SJCRH30 (cell line): ENCODE results near the gene FYTTD1. TPM values are rescaled to one million over a fixed set of nuclear protein-coding genes. Genes with fewer than 3 reads are reported as not detected.

Experiments used
- DNase-seq, 2 experiments: peaks; one replicate each; pipeline ENCODE4 v3.0.0-alpha.2; 2015 to 2020
- H3K27ac ChIP-seq: fragments of 250-450 bp; sonication (Bioruptor Pico); 2 replicates; pipeline ENCODE4 v1.5.1; 2020; ENCODE audit warnings: mild to moderate bottlenecking, moderate library complexity
- H3K27me3 ChIP-seq: fragments of 250-450 bp; sonication (Bioruptor Pico); 2 replicates; pipeline ENCODE4 v1.5.1; 2020; ENCODE audit warnings: mild to moderate bottlenecking, moderate library complexity
- H3K36me3 ChIP-seq: fragments of 250-450 bp; sonication (Bioruptor Pico); 2 replicates; pipeline ENCODE4 v1.5.1; 2020; ENCODE audit warnings: mild to moderate bottlenecking, moderate library complexity
- H3K4me1 ChIP-seq: fragments of 250-450 bp; sonication (Bioruptor Pico); 2 replicates; pipeline ENCODE4 v1.5.1; 2020; ENCODE audit warnings: mild to moderate bottlenecking, moderate library complexity
- H3K4me3 ChIP-seq: fragments of 250-450 bp; sonication (Bioruptor Pico); 2 replicates; pipeline ENCODE4 v1.5.1; 2020; ENCODE audit warnings: mild to moderate bottlenecking, moderate library complexity
- H3K9me3 ChIP-seq: fragments of 250-450 bp; sonication (Bioruptor Pico); replicated peaks from 2 replicates; pipeline ENCODE4 v1.5.1; 2020; ENCODE audit warnings: mild to moderate bottlenecking, moderate library complexity
- total RNA-seq: library from RNA; depleted of rRNA; stranded (reverse); fragments of >200 nt; shearing (Covaris generic); gene quantifications from 2 replicates; pipeline ENCODE4 v1.2.3, GENCODE V29; 2014

The FYTTD1 gene
- total RNA-seq, 1 experiment from 2014 or later = 67.4 TPM

DNA sequence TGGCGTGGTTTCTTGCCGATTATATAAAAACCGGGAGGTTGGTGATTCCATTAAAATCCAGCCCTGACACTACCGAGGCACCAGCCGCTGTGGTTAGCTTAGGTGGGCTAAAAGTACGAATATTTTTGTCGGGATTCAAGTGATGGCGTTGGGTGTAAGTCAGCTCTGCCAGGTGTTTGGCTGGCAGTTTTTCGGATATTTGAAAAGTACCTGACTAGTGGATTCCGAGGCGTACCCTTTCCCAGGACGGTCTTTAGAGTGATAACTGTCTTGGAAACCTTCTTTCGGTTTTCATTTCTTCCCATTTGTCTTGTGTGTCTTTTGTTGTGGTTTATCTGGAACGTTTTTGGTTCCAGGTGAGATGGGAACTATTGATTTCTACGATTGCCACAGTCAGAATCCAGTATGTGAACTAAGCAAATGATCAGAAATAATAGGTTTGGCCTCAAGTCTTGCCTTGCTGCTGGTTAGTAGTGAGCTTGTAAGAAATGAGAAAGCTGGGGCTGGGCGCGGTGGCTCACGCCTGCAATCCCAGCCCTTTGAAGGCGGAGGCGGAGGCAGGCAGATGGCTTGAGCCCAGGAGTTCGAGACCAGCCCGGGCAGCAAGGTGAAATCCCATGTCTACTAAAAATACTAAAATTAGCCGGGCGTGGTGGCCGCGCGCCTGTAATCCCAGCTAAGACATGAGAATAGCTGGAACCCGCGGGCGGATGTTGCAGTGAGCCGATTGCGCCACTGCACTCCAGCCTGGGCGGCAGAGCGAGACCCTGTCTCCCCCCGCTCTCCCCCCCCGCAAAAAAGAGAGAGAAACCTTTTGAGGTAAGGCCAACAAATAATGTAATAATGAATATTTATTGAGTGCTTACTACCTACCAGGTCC lies 1.4 kb downstream of the FYTTD1 start:
- no peaks in the 10 kb centered on the region for H3K9me3 ChIP-seq
- H3K4me1 ChIP-seq = peaks cover 5% of the 10 kb centered on the region; the same call in 1 of the 2 replicates
- 0 out of 2 replicates have a peak, but pooled peaks cover 1% of the 10 kb centered on the region for H3K36me3 ChIP-seq
- peak overlapping the region; percentile 85 for H3K4me3 ChIP-seq
- peak overlapping the region; percentile 58 for H3K27ac ChIP-seq
- peak; percentile 24 to 45 for DNase-seq
- no peaks in the 10 kb centered on the region for H3K27me3 ChIP-seq

DNA sequence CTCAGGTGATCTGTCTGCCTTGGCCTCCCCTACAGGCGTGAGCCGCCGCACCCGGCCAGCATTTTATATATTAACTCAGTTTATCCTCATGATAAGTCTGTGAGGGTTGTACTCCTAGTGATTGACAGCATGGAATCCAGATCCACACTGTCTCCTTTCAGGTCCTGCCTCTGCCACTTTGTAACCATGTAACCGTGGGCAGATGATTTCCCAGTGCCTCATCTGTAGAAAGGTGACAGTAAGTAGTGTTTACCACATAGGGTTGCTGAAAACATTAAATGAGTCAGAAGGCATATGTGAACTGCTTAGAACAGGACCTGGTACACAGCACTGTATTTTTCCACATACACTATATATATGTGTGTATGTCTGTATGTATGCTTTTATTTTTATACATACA lies 2.4 kb downstream of the FYTTD1 start:
- Histone ChIP-seq H3K4me1 (peaks cover 5% of the 10 kb centered on the region; the same call in 1 of the 2 replicates), H3K27ac (no peak overlapping the region), H3K36me3 (peaks cover 10% of the 10 kb centered on the region; the same call in 1 of the 2 replicates), H3K27me3 (no peaks in the 10 kb centered on the region), H3K4me3 (peak overlapping the region; percentile 85), H3K9me3 (no peaks in the 10 kb centered on the region)
- no peak for DNase-seq

DNA sequence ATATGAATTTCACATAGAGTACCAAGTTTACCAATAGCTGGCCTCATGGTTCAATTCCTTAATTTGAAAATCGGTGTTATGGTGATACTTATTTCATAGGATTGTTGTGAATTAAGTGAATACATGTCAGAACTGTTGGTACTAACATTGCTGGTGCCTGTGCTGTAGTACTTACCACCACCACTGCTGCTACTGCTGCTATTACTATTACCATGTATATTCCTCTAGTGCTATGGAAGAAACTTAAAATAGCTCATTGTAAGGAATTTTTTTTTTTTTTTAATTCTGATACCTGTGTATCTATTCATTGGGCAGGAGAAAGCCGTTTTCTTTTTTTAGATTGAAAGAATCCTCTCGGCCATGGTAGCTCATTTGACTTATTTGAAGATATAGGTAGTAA lies 3.6 kb downstream of the FYTTD1 start:
- H3K27me3 ChIP-seq = no peaks in the 10 kb centered on the region
- no peak overlapping the region for H3K4me3 ChIP-seq
- H3K4me1 ChIP-seq = peaks cover 4% of the 10 kb centered on the region; the same call in 1 of the 2 replicates
- H3K27ac ChIP-seq = no peak overlapping the region
- no peak for DNase-seq
- H3K36me3 ChIP-seq = peaks cover 15% of the 10 kb centered on the region; the same call in 1 of the 2 replicates
- H3K9me3 ChIP-seq = no peaks in the 10 kb centered on the region

DNA sequence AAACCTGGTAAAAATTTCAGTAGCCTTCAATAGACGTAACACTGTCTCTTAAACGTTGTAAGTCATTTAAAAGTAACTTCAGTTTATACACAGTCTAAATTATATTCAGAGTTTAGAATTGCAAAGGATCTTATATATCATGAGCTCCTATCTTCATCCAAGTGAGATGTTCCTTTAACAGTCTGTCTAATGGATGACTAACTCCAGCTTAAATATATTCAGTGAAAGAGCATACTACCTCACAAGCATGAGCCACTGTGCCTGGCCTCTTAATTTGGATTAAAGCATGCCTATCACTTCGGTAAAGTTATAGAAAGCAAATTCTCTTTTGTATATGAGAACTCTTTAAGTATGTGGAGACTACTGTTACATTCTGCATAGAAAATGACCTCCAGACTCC lies 7.0 kb downstream of the FYTTD1 start:
- Histone ChIP-seq H3K4me3 (no peak overlapping the region), H3K27ac (no peak overlapping the region), H3K36me3 (peaks cover 23% of the 10 kb centered on the region), H3K4me1 (no peaks in the 10 kb centered on the region), H3K9me3 (0 out of 2 replicates have a peak, but pooled peaks cover 3% of the 10 kb centered on the region), H3K27me3 (no peaks in the 10 kb centered on the region)
- no peak for DNase-seq

DNA sequence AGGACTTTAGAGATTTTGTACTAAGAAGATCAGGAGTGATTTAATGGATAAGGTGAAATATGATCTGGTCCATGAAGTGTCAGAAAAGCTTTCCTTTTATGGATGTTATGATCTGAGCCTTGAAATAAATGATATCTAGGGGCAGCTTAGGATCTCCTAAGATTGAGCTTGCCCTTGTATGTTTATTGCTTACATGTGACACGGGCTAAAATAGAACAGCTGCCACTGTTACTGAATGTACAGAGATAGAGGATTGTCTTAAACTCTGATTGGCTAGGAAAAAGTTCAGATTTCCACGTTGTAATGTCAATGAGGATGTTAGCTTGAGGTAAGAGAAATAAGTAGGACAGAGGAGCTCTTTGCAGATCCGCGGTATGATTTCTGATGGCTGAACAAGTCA lies 8.8 kb downstream of the FYTTD1 start:
- Histone ChIP-seq H3K27ac (no peak overlapping the region), H3K4me1 (no peaks in the 10 kb centered on the region), H3K27me3 (no peaks in the 10 kb centered on the region), H3K9me3 (0 out of 2 replicates have a peak, but pooled peaks cover 3% of the 10 kb centered on the region), H3K4me3 (no peak overlapping the region), H3K36me3 (peaks cover 36% of the 10 kb centered on the region)
- no peak for DNase-seq

DNA sequence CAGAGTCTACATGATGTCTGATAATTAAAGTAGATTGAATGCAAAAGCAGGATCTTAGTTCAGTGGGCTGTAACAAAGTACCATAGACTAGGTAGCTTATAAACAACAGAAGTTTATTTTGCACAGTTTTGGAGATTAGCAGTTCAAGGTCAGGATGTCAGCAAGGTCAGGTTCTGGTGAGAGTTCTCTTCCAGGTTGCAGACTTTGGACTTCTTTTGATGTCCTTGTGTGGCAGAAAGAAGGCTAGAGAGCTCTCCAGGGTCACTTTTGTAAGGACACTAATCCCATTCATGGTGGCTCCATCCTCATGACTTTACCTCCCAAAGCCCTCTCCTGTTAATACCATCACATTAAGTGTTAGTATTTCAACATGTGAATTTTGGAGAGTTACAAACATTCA lies 12.1 kb downstream of the FYTTD1 start:
- no peak for DNase-seq
- 0 out of 2 replicates have a peak, but pooled peaks cover 3% of the 10 kb centered on the region for H3K9me3 ChIP-seq
- no peaks in the 10 kb centered on the region for H3K27me3 ChIP-seq
- no peaks in the 10 kb centered on the region for H3K4me1 ChIP-seq
- peaks cover 45% of the 10 kb centered on the region for H3K36me3 ChIP-seq
- no peak overlapping the region for H3K4me3 ChIP-seq
- H3K27ac ChIP-seq = no peak overlapping the region

DNA sequence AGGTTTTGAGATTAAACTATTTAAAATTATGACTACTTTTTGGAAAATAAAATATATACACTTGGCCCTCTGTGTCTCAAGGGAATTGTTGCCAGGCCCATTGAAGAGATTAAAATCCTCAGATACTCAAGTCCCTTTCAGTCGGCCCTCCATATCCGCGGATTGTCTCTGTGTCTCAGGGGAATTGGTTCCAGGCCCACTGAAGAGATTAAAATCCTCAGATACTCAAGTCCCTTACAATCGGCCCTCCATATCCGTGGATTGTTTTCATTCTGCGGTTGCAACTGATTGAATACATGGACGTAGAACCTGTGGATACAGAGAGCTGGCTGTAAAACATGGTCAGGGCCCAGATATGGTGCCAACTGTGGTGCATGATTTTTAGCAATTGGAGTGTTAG lies 25.6 kb downstream of the FYTTD1 start:
- H3K27ac ChIP-seq = no peak overlapping the region
- no peaks in the 10 kb centered on the region for H3K4me1 ChIP-seq
- no peaks in the 10 kb centered on the region for H3K27me3 ChIP-seq
- DNase-seq = no peak
- H3K36me3 ChIP-seq = peaks cover 47% of the 10 kb centered on the region
- no peaks in the 10 kb centered on the region for H3K9me3 ChIP-seq
- no peak overlapping the region for H3K4me3 ChIP-seq

DNA sequence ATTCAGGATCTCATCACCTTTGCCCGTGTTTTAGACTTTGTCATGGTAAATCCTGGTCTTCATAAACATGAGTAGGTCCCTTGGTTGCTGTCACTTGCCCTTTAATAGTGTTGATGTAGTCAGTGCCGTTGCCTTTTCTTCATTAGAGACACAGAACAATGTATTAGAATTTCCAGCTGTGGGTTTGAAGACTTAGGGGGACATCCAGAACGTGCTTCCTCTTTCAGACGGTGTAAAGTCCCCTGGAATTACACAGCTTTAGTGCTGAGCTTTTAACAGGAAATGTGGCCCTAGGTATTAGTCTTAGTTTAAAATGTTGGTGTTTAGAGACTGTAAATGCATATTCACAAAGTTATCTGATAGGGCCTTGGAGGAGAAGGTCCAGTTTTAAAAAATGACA lies 32.5 kb downstream of the FYTTD1 start:
- no peak for DNase-seq
- H3K36me3 ChIP-seq = peaks cover 22% of the 10 kb centered on the region
- H3K9me3 ChIP-seq = no peaks in the 10 kb centered on the region

DNA sequence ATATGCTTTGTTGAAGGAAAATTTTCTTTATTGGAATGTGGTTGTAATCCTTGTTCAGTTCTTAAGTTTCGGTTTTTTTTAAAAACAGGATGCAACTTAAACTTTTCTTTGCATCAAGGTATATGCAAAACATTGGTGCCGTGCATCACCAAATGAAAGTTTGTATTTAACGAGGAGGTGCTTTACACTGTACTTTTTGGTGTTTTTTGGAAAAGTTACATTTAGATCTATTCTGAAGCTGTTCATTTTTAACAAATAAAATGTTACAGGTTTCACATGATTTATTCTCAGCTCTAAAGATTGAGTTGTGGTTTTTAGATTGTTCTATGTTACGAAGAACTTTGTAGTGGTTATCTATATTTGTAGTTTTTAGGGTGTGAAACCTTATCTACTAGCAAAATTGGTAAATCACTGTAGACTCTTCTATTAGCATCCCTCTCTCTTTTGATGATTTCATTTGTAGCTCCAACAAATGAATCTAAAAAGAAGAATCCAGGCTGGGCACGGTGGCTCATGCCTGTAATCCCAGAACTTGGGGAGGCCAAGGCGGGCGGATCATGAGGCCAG lies 34.4 kb downstream of the FYTTD1 start:
- no peak overlapping the region for H3K27ac ChIP-seq
- H3K27me3 ChIP-seq = no peaks in the 10 kb centered on the region
- peaks cover 9% of the 10 kb centered on the region for H3K36me3 ChIP-seq

More for the DNA sequence above, 32.5 kb downstream of the FYTTD1 start:
- no peaks in the 10 kb centered on the region for H3K4me1 ChIP-seq
- no peak overlapping the region for H3K27ac ChIP-seq
- H3K4me3 ChIP-seq = no peak overlapping the region
- H3K27me3 ChIP-seq = no peaks in the 10 kb centered on the region

DNA sequence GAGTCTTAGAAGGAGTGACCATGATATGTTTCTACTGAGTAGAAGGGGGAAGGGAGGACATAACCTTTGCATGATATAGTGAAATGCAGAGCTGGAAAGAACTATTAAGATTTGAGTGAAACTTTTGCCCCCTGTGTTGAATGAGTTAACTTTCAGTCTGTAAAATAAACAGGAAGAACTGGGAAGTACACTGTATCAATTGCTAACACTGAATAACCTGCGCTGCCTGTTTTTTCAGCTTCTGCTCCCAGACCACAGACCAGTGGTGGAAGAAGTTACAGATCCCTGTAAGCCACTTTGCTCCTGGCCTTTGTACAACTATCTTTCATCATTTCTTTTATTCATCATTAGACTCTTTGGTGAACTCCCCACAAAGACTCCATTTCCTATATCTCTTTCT lies 37.7 kb downstream of the FYTTD1 start:
- Histone ChIP-seq H3K9me3 (no peaks in the 10 kb centered on the region), H3K27ac (no peak overlapping the region), H3K36me3 (no peaks in the 10 kb centered on the region), H3K4me1 (no peaks in the 10 kb centered on the region), H3K27me3 (no peaks in the 10 kb centered on the region), H3K4me3 (no peak overlapping the region)
- DNase-seq = no peak

More for the DNA sequence above, 34.4 kb downstream of the FYTTD1 start:
- no peaks in the 10 kb centered on the region for H3K4me1 ChIP-seq
- no peak for DNase-seq
- H3K9me3 ChIP-seq = no peaks in the 10 kb centered on the region
- H3K4me3 ChIP-seq = no peak overlapping the region

DNA sequence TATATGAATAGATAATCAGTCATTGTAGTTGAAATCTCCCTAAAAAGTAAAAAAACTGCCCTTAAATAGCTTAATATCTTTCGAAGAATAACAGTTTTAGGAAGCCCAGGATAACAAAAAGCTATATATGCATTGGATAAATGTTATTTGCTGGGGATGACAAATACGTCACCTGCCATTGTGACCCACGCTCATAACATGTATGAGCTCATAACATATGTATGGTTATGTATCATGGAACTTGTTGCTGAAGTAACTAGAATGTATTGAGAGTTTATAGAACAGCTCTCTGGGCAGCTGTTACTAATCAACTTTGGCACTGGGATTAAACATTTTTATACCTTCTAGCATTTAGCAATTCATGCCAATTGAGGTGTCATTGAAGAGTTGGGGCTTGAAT lies 39.6 kb downstream of the FYTTD1 start:
- no peaks in the 10 kb centered on the region for H3K36me3 ChIP-seq
- no peak for DNase-seq
- H3K9me3 ChIP-seq = no peaks in the 10 kb centered on the region
- peaks cover 7% of the 10 kb centered on the region; the same call in 1 of the 2 replicates for H3K4me1 ChIP-seq
- H3K27me3 ChIP-seq = no peaks in the 10 kb centered on the region
- no peak overlapping the region for H3K27ac ChIP-seq
- no peak overlapping the region for H3K4me3 ChIP-seq

DNA sequence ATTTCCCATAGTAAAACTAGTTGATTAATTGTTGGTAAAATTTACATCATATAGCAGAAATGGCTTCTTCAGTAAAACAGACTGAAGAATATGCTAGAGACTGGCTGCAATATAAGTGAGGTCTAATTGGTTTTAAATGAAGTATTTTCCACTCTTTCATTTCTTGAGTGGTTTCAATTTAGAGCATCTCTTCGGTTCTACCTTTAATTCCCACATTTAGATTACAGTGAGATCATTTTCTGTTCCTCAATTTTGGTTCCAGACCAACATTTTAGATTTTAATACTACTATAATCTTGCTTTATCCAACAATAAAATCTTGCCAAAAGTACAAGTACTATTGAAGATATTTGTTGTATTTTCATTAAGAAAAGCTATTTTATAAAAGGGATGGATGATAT lies 40.4 kb downstream of the FYTTD1 start:
- no peak for DNase-seq
- no peaks in the 10 kb centered on the region for H3K27me3 ChIP-seq
- H3K36me3 ChIP-seq = no peaks in the 10 kb centered on the region
- no peak overlapping the region for H3K27ac ChIP-seq
- H3K9me3 ChIP-seq = no peaks in the 10 kb centered on the region
- H3K4me1 ChIP-seq = peaks cover 7% of the 10 kb centered on the region; the same call in 1 of the 2 replicates
- no peak overlapping the region for H3K4me3 ChIP-seq

DNA sequence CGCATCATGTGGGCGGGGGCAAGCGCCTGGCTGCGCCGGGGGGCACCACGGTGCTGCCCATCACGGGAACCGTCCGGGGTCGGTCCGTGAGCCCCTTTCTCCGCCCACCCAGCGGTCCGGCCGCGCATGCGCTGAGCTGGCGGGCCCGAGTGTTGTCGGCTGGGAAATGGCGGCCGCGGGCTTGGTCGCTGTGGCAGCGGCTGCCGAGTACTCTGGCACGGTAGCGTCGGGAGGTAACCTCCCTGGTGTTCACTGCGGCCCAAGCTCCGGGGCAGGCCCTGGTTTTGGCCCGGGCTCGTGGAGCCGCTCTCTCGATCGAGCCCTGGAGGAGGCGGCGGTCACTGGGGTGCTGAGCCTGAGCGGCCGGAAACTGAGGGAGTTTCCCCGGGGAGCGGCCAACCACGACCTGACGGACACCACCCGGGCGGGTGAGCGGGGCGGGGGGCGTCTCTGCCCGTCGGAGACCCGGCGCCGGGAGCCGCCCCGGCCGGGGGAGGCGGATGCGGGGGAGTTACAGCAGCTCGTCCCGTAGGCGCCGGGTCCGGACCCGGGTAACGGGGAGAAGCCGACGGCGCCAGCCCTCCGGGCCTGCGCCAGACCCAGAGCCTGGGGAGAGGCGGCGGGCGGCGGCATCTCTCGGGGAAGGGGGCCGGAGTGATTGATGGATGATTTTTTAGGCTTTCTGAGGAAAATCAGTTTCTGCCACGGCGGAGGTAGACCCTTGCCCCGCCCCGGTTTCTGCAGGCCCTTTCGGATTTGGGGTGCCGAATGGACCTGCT lies 41.6 kb downstream of the FYTTD1 start, which contains the start of gene LRCH3:
TSS of gene LRCH3 (plus strand) at position 142 of the 779 bp plus-strand sequence. CDS start at position 167, 25 bp downstream.
- Histone ChIP-seq H3K4me3 (peak within 1 kb of the TSS; percentile 92), H3K9me3 (no peaks in the 10 kb centered on the region), H3K27ac (peak within 1 kb of the TSS; percentile 91), H3K4me1 (peaks cover 7% of the 10 kb centered on the region; the same call in 1 of the 2 replicates), H3K36me3 (no peaks in the 10 kb centered on the region), H3K27me3 (no peaks in the 10 kb centered on the region)
- DNase-seq = peak; percentile 91 to 93

DNA sequence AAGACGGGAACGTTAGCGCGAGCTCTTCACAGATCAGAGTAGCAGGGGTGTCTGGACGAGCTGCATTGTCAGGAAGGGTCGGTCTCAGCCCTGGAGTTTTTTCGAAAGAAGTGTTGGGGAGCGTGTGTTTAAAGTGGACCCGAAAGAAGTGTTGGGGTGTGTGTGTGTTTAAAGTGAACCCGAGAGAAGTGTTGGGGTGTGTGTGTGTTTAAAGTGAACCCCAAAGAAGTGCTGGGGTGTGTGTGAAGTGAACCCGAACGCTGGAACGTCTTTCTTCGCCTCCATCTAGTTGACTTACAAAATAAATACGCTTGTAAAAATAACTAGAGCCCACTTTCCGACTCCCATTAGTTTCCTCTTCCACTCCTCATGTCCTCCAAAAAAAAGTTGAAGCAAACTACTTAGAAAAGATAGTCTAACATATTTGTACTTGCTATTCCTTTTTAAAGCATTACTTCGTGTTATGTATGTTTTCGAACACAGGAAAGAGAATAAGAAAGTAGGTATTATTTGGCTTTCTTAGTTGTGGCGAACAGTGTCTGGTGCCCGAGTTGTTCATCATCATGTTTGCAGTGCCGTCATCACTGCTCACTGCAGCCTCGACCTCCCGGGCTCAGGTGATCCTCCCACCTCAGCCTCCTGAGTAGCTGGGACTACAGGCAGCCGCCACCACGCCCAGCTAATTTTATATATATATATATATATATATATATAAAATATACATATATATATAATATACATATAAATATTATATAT lies 42.4 kb downstream of the FYTTD1 start:
- Histone ChIP-seq H3K27me3 (no peaks in the 10 kb centered on the region), H3K4me3 (peak overlapping the region; percentile 92), H3K36me3 (no peaks in the 10 kb centered on the region), H3K4me1 (peaks cover 7% of the 10 kb centered on the region; the same call in 1 of the 2 replicates), H3K9me3 (no peaks in the 10 kb centered on the region), H3K27ac (peak overlapping the region; percentile 91)
- DNase-seq = peak; percentile 36 to 54
